DMS79 treated with DMSO at 0.1 percent for 48 hours (cell line): ENCODE results near the gene RORC.
"Not testable (repeated sequence)": the region's sequence is repeated elsewhere in the genome, so short reads cannot be mapped to it uniquely, and the experiment has no call there.

Experiments used
- DNase-seq: peaks from one replicate; lab custom pipeline; 2025; lab: John Stamatoyannopoulos, UW

The RORC gene

DNA sequence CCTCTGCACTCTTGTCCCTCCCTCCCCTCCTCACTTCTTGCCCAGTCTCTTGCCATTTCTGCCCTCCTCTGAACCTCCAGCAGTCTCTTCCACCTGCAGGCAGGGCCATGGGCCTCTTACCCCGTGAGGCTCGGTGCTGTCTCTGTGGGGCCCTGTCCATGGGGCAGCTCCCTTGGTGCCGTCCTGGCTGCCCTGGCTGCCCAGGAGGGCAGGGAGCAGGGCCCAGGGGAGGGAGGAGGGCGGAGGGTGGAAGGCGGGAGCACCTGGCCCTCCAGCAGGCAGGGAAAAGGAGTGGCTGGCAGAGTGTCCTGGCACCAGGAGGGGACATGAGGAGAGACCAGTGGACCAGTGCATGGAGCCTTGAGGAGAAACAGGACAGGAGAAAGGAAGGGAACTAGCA is at the start of gene RORC:
Gene RORC, minus strand, starts transcription at position 198 of the 400 bp plus-strand sequence. Its CDS starts 38 bp downstream, at position 160.
- DNase-seq = peak; percentile 56

DNA sequence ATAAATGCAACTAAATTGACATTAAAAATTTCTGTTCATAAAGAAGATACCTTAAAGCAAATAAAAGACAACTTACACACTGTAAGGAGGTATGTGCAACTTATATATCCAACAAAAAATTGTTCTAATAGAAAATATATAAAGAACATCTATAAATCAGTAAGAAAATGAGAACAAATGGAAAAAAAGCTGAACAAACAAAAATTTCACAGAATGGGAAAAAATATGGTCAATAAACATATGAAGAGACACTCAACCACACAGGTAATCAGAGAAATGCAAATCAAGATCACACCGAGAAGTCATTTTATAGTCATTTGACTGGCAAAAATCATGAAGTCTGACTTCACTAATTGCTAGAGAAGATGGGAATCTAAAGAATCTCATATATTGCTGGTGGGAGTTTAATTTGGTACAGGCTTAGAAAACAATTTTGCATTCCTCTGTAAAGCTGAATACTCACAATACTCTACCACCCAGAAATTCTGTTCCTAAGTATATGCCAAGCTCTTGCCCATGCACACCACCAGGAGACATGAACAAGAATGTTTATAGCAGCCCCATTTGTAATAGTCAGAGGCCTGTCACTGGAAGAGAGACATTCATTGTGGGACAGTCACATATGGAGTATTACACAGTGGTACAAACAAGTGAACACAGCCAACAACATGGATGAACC is 44.0 kb upstream of the RORC start:
- DNase-seq = no peak

DNA sequence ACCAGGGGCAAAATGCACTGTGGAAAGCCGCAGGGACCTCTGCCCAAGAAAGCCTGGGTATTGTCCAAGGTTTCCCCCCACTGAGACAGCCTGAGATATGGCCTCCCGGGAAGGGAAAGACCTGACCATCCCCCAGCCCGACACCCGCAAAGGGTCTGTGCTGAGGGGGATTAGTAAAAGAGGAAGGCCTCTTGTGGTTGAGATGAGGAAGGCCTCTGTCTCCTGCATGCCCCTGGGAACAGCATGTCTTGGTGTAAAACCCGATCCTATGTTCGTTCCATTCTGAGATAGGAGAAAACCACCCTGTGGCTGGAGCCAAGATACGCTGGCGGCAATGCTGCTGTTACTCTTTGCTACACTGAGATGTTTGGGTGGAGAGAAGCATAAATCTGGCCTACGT is 41.2 kb upstream of the RORC start:
- DNase-seq = not testable (repeated sequence)

GRCh38 chr1:151871284-151872030 is 39.9 kb upstream of the RORC start:
- DNase-seq = no peak

DNA sequence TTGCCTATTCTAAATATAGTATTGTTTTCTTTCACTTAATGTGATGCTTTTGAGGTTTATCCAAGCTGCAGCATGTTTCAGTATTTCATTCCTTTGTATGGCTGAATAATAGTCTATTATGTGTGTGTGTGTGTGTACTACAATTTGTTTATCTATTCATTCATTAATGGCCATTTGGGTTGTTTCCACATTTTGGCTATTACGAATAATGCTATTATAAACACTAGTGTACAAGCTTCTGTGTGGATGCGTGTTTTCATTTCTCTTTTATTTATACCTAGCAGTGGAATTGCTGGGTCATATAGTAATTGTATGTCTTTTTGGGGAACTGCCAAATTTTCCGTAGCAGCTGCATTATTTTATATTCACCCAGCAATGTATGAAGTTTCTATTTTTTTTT is 36.9 kb upstream of the RORC start:
- no peak for DNase-seq

- DNase-seq = no peak
Observed at GRCh38 chr1:151867765-151868411, 36.3 kb upstream of the RORC start.

- no peak for DNase-seq
Observed at GRCh38 chr1:151867321-151867720, 35.7 kb upstream of the RORC start.

DNA sequence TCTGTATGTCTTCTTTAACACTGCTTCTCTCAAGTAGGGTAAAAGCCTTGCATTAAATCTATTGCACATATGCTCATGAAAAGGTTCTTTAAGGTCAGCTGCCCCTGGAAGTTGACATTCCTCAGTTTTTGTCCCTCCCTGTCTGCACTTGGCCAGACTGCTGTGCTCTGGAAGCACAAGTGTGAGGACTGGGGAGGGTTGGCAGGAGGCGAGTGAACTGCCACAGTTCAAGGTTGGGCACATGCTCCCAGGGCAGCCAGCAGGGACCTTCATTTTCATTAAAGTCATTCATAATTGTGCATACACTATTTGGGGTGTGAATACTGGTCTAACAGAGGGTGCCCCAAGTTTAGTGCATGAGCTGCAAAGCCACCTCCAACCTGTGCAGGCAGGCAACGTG is 32.8 kb upstream of the RORC start:
- no peak for DNase-seq

DNA sequence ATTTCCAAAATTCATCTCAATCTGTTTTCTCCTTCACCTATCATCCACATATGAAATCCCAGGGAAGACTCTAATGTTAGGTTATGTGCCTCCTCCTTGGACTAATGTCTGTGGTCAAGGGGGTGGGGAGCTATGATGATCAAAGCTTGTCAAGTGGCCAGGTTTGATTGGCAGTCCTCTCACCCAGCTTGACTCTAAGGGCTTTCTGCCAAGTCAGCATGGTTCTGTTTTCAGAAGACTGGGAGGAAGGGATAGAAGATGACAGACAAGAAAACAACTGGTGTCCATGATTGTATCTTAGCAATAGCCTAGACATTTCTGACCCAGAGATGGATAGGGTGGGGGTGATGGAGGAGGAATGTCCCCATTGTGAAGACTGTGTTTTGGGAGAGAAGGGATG is 31.0 kb upstream of the RORC start:
- no peak for DNase-seq

GRCh38 chr1:151860504-151861187 is 29.0 kb upstream of the RORC start:
- no peak for DNase-seq

DNA sequence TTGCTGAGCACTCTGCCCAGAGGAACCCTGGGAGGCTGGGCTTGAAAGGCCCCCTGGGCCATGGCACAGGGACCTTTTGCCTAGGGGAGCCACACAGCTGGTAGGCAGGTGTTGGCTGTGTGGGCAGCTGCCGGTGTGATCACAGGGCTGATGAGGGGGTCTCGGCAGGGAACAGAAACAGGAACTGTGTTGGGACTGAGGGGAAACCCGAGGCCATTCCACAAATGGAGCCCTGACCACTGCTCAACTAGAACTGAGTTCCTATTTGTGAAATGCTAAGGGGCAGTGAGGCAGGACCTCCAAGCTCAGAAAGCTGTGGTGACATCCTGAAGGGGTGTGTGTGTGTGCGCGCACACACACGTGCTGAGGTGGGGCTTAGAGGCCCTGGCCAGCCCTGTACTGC is 28.3 kb upstream of the RORC start:
- DNase-seq = no peak

- no peak for DNase-seq
Observed at GRCh38 chr1:151858886-151859665, 27.5 kb upstream of the RORC start.

GRCh38 chr1:151858030-151858746 is 26.6 kb upstream of the RORC start:
- no peak for DNase-seq

DNA sequence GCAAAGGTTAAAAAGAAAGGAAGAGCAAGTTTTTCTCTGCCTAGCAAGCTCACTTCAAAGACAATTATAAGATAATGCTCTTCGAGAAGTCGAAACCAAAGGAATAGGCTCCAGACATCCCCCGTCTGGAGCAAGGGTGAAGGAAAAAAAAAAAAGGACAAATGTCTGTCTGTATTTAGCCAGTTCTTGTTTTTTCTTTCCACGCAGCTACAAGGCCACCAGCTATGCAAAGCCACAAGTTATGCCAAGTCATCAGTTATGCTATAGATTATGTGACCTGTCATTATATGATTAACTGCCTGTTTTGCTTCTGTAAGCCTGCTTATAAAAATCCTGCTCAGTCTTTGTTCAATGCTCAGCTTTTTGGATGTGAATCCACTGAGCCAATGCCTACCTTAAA is 24.3 kb upstream of the RORC start:
- no peak for DNase-seq

GRCh38 chr1:151855516-151855915 is 23.9 kb upstream of the RORC start:
- DNase-seq = not testable (repeated sequence)

DNA sequence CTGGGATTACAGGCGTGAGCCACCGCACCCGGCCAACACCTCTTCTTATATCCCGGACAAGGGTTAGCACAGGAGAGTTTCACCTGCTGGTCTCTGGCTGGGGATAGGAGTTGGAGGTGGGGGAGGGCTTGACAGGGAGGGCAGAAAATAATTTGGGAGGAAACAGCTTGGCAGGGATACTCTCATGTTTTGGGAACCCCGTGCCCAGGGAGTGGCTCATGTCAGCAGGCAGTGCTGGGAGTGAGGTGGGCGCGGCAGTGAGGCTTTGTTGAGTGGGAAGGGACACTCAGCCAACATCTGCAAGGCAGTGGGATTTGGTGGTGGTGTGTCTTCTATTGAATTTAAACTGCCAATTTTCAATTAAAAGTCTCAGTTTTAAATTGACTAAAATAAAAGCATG is 23.1 kb upstream of the RORC start:
- DNase-seq = no peak

GRCh38 chr1:151853411-151853943 is 21.9 kb upstream of the RORC start, which contains the start of gene THEM5:
TSS of gene THEM5 (minus strand) at chr1:151853712. CDS start at chr1:151853565, 147 bp downstream.
- no peak for DNase-seq

GRCh38 chr1:151852733-151853132 is 21.1 kb upstream of the RORC start:
- DNase-seq = no peak

DNA sequence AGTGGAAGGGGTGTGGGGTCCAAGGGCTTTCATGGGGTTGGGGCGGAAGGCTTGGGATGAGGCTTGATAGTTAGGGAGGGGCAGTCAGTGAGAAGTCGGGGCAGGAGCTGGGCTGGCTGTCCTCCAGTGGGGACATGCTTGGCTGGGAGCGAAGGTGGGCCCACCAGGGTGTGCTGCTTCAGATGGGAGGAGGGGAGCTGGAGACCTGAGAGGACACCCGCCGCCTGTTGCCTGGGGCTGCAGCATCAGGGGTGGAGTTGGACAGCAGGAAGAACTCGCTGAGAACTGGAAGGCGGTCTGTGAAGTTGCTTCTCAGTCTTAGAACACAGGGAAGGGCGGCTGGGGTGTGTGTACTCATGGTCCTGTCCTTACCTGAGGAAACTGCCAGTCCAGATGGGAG is 20.3 kb upstream of the RORC start:
- DNase-seq = no peak

GRCh38 chr1:151849871-151850270 is 18.3 kb upstream of the RORC start:
- no peak for DNase-seq

DNA sequence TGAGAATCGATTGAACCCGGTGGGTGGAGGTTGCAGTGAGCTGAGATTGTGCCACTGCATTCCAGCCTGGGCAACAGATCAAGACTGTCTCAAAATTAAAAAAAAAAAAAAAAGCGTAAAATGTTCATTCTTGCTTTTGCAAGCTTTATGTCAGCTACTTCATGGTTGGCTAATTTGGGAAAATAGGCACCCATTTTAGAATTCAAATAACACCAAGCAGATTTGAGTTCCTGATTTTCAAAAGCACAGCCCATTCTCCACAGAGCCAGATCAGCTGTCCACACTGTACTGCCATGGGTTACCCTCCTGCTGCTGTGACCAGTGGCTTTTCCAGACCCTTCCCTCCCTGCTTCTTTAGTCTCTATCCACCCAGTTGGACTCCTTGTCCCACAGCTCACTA is 17.5 kb upstream of the RORC start:
- DNase-seq = no peak
